G401 (cell line): ENCODE measurements around the gene TANGO2. TPM values are rescaled to one million over a fixed set of nuclear protein-coding genes. Genes with fewer than 3 reads are reported as not detected.

Experiments used
- DNase-seq: peaks from one replicate; pipeline ENCODE4 v3.0.0-alpha.2; 2015; ENCODE audit warnings: low spot score
- in situ Hi-C: cut with HindIII; loops from 2 replicates; pipeline ENCODE4 v1.10.0; 2016; ENCODE audit warnings: low sequenced_read_pairs, mixed read lengths
- total RNA-seq: library from RNA; depleted of rRNA; stranded (reverse); fragments of >200 nt; shearing (Covaris generic); gene quantifications from 2 replicates; pipeline ENCODE4 v1.2.3, GENCODE V29; 2014; rRNA removed

TANGO2 gene, protein sequence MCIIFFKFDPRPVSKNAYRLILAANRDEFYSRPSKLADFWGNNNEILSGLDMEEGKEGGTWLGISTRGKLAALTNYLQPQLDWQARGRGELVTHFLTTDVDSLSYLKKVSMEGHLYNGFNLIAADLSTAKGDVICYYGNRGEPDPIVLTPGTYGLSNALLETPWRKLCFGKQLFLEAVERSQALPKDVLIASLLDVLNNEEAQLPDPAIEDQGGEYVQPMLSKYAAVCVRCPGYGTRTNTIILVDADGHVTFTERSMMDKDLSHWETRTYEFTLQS
- total RNA-seq: 13.2 and 19.0 TPM in 2 replicates

DNA sequence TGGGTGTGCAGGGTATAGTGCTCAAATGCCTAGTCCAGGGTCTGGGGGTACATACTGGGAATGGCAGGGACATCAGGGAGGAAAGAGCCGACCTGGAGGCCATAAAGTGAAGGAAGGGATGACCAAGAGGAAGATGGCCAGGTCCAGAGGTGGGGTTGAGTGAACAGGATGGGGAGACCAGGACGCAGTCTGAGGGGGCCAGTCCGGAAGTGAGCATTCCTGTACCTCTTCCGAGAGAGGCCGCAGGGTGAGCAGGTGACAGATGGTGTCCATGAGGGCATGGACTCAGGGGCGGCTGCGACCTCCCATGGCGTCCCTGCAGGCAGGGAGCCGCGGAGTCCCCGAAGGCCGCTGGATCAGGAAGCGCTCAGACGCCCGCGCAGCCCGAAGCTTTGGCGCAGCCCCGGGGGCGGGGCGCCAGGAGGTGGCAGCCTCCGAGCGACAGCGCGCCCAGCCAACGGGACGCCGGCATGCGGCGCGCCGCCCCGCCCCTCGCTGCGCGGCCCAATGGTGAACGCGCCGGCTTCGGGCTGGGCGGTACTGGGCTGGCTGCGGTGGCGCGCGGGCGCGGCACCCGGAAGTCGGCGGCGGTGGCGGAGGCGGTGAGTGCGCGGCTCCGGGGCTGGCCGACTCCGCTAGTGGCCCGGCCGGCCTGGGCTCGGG lies at the start of gene TANGO2:
Gene TANGO2 (plus strand): TSS at position 578 of the 663 bp plus-strand sequence. CDS start 15,689 bp downstream, outside the sequence.
- in situ Hi-C loops: no loop called here
- DNase-seq: peak; percentile 85

DNA sequence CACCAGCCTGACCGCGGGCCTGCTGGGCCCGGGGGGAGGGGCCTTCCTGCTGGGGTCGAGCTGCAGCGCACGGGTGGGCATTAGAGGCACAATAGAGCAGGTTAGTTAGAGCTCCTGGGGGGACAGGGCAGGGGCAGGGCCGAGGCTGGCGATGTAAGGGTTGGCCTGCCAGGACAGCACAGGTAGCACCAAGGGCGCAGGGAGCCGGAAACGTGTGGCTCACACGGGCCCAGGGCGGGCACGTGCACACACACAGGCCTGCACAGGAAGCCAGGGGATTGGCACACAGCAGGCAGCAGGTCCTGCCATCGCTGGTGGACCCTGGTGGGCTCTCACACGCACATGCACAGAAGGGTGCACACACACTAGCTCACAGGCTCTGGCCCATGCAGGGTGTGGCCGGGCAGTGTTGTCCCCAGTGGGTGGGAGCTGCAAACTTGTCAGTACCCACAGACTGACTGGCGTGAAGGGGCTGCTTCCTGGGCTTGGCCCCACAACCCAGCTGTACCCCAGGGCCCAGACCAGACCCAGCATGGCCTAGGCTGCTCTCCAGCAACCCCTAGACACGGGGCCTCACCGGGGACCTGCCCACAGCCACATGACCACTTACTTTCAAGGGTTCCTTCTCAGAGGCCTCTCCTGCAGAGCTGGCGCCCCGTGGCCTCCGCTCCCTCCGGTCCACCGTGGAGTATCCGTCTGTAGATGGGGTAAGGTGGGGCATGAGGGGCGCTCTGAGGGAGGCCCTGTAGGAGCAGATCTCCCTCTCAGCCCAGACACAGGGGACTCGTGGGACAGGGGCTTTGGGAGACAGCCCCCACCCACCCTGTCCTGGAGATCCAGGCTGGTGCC lies 49.4 kb upstream of the TANGO2 start:
- in situ Hi-C loops: loop anchor here (25.0 kb wide), 1 partner anchor 209 kb away; the partner anchor contains the start of gene TBX1
- no peak for DNase-seq

DNA sequence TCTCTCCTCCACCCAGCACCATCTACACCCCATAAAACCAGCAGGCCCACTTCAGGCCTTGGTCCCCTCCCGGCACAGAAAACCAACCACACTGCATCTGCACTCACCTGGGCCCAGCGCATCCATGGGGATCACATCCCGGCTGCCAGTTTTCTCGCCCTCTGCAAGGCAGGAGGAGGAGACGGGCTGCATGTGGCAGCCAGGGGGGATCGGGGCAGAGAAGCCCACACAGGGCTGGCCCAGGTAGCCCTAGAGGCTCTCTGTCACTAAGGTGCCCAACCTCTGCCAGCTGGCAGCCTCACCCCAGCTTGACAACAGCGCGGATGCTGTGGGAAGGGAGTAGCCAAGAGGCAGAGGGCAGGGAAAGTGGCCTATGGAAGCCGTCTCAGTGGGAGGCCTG lies 48.7 kb upstream of the TANGO2 start:
- no peak for DNase-seq
- in situ Hi-C loops: loop anchor here (25.0 kb wide), 1 partner anchor 210 kb away; the partner anchor contains the start of gene TBX1

DNA sequence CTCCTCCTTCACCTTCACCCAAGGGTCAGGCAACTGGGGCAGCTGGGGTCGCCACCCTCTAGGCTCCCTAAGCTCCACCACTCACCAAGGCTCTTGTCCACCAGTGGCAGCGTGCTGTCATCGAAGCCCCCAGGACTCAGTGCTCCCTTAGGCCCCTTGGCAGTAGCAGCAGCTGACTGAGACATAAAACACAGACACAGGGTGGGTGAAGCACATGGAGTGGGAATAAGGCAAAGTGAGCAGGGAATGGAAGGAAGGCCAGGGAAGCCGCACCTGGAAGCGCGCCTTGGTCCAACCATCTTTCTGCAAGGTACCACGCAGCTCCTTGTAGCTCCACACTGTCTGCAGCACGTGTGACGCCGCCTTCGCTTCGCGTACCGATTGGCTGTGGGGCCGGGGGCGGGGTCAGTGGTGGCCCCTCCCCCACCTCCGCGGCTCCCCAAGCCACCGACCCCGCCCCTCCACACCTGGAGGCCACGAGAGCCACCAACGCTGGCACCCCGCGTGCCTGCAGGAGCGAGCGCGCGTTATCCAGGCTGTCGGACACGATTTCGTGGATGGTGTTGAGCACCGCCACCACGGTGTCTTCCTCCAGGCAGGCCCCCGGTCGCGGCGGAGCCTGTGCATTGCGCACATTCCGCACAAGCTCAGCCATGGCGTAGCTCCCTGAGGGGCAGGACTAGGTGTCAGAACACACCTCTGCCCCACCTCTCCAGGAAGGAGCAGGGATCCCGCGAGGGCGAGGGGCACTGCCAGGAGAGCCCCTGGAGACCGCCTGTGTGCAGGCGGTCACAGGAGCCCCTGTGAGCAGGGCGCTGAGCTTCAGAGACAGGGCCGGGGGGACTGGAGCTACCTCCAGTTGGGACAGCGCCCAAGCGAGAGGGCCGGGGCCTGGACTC lies 48.0 kb upstream of the TANGO2 start:
- in situ Hi-C loops: loop anchor here (25.0 kb wide), 1 partner anchor 211 kb away; the partner anchor contains the start of gene TBX1
- DNase-seq: no peak

DNA sequence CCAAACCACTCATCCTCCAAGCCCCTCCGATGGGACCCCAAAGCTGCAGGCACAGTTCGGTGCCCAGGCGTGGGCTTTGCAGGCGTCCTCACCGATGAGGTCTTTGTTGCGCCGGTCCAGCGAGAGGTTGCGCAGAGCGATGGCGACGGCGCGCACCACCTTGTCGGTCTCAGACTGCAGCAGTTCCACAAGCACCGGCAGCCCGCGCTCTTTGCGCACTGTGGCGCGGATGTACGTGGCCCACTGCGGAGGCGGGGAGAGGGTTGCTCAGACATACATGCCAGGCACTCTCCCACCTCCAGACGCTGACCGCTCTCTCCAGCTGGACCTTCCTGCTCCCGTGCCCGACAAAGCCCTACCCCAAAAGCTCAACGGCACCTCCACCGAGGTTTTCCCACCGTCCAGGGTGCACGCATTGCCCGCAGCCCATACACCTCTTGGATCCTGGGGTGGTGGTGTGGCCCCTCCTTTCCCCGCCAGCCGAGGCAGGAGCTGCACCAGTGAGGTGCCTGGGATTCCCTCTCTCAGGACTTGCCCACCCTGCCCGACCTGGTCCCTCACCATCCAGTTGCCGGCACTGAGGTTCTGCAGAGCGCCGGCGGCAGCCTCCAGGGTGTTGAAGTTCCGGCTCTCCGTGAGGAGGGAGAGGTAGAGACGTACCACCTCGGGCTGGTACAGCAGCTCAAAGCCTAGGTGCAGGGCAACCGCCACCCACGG lies 47.2 kb upstream of the TANGO2 start:
- in situ Hi-C loops: loop anchor here (25.0 kb wide), 1 partner anchor 211 kb away; the partner anchor contains the start of gene TBX1
- DNase-seq: no peak

DNA sequence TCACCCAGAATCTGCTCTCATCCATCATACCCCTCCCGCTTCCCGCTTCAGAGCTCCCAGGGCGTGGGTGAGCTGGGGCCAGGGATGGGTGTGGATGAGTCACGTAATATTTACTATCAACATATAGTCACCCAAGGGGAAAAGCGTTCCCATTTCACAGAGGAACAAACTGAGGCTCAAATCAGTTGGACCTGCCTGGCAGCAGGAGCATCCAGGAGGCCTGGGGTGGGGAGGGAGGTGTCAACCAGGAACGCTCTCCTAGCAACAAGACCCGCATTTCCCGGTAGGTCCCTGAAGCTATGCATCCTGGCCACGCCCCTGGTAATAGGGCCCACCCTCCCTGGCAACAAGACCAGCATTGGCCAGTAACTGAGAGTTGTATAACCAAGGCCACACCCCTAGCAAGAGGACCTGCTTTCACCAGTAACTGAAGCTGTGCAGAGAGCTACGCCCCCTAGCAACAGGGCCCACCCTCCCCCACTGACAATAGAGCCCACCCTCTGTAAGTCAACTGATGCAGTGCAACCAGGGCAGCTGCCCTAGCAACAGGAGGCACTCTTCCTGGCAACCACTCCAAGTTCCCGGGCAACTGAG lies 46.5 kb upstream of the TANGO2 start:
- peak; percentile 88 for DNase-seq

DNA sequence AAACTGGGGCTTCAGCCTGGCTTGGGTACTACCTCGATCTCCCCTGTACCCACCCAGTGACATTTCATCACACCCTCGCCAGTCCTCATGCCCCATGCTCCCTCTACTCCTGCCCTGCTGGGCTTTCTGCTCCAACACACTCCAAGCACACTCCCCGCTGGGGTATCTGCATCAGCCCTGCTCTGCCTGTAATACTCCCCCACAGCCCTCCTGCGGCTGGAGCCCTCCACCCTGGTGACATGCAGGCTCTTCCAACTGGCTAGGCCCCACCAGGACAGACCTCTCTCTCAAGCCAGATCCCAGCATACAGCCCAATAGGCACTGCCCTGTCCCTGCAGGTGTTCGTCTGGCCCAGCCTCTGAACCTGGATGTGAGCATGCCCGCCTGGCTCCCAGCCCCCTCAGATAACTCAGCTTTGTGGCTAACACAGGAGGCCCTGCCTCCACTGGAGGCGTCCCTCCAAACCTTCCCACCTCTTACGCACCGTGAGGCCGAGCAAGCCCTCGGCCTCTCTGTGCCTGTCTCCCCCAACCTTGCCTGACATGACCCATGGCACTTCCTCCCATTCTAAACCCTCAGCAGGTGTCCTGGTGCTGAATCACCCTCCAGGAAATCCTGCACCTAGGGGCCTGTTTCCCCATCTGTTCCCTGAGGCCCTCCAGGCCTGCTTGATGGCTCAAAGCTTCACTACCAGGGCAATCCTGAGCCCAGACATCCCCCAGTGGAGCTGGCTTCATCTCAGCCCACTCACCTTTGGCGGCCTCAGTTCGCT lies 45.8 kb upstream of the TANGO2 start:
- in situ Hi-C loops: loop anchor here (25.0 kb wide), 1 partner anchor 213 kb away; the partner anchor contains the start of gene TBX1
- peak; percentile 69 for DNase-seq

More for the DNA sequence above, 46.5 kb upstream of the TANGO2 start:
- in situ Hi-C loops: loop anchor here (25.0 kb wide), 1 partner anchor 212 kb away; the partner anchor contains the start of gene TBX1

DNA sequence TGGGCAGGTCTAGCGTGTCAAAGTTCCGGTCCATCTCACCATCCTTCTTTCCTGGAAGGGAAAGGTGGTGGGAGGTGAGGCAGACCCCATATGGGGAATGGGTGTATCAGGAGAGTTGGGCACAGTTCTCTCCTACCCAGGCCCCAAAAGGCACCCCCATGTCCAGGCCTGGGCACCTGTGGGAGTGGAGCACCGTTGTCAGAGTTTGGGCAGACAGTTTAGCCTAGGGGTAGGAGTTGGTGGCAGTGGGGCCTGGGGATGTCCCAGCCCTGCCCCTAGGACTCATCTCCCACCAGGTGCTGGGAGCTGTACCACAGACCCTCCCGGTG lies 45.2 kb upstream of the TANGO2 start:
- in situ Hi-C loops: no loop called here
- DNase-seq: no peak

DNA sequence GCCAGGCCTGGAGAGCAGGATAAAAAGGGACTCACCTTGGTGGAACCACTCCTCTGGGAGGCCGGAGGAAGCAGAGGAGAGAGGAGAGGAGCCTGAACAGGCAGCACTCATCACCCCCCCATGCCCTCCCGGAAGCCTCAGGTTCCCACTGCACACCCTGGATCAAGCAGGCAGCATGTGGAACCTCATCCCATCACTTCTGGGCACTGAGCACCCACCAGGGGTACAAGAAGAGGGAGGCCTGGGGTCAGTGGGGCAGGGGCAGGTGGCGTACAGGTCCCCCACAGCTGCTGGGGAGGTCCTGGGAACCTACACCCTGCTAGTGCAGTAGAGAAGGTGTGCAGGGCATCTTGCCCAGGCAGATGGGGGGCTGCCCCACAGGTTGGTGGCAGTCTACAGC lies 44.2 kb upstream of the TANGO2 start:
- in situ Hi-C loops: no loop called here

DNA sequence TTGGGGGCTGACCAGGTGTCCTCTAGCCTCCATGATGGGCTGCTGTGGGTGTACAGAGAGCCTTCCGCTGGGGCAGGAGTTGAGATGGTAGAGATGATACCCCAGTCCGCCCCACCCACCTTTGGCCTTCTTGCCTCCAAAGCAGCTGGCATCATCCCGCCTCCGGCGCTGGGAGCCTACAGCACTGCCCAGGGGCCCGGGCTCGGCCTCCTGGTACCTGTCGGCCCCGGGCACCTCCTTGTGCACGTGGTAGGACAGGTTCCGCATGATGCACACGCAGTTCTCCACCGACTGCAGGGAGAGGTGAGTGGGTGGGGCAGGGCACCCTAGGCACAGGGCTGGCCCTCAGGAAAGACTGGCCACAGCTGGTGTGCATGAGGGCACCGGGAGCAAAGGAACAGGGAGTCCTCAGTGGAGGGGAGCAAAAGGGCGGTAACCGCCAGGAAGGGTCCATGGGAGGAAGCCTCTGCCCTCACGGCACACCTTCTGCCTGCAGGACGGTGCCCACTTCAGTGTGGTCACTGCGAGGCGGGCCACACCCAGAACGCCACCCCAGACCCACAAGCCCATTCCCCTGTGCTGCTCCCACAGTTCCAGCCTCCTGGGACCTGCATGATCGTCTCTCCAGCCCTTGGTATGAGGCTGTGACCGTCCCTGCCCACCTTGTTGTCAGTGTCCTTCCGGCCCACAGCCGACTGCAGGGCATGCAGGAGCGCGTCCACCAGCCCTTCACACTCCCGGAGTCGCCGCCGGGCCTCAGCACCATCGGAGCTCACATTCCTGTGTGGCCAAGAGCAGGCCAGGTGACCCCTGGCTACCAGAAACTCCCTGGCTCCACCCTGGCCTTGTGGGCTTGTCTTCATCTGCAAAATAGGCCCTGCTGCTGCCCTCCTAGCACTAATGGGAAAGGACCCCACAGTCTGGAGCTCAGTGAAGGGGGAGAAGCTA lies 43.3 kb upstream of the TANGO2 start:
- in situ Hi-C loops: no loop called here

More for the DNA sequence above, 44.2 kb upstream of the TANGO2 start:
- DNase-seq: no peak

DNA sequence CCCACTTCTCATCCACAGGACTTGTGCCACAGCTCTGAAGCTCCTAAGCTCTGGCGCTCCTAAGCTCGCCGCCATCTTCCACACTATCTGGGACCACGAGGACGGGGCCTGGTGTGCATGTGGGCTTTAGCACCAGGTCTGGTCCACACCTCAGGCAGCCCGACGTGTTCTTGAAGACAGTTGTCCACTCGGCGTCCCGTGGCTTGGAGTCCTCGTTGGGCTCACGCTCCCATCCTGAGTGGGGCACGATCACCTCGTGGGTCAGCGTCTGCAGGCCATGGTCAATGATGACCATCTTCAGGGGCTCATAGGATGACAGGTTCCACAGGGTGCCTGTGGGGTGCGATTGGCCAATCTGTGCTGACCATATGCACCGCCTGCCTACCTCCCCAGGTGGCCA lies 42.2 kb upstream of the TANGO2 start:
- in situ Hi-C loops: no loop called here
- DNase-seq: no peak

More for the DNA sequence above, 43.3 kb upstream of the TANGO2 start:
- DNase-seq: no peak

DNA sequence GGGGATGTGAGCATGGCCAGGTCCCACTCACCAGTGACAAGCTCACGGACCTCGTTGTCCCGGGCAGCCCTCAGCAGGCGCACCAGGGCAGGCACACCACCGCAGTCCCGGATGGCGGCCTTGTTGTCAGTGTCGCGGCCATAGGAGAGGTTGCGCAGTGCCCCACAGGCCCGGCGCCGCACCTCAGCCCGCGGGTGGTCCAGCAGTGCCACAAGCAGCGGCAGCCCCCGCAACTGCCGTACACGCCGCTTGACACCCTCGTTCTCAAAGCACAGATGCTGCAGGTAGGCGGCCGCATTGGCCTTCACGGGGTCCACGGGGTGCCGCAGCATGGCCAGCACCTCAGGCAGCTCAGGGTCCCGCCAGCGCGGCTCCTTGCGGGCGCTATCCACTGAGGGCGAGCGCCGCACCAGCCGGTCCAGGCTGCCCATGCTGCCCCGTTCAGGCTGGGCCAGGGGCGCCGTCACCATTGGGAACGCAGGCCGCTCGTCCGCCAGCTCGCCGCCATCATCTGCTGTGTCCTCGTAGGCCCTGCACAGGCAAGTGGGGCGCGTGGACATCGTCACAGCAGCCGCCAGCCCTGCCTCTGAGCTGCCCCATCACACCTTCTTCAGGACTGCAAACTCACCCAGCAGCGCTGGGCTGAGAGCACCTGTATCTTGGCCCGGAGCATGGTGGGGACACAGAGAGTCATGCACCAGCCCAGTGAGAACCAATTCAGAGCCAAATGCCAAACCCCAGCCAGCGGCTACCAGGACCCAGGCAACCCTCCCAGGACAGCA lies 41.0 kb upstream of the TANGO2 start:
- no peak for DNase-seq
- in situ Hi-C loops: no loop called here

DNA sequence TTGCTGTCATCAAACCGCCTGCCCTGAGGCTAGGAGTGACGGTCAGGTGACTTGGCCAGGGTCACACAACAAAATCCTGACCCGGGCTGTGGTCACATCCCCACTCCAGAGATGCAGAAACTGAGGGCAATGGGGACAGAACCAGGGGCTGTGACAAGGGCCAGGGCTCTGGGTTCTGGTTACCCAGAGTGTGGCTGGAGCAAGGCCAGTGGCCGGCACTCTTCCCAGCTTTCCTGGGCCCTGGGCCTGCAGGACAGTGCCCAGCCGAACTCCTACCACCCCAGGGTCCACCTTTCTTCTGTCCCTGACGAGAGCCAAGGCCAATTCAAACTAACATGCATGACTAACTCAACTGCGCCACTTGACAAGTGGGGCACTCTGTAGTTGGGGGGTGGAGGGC lies 40.1 kb upstream of the TANGO2 start:
- in situ Hi-C loops: no loop called here
- no peak for DNase-seq

DNA sequence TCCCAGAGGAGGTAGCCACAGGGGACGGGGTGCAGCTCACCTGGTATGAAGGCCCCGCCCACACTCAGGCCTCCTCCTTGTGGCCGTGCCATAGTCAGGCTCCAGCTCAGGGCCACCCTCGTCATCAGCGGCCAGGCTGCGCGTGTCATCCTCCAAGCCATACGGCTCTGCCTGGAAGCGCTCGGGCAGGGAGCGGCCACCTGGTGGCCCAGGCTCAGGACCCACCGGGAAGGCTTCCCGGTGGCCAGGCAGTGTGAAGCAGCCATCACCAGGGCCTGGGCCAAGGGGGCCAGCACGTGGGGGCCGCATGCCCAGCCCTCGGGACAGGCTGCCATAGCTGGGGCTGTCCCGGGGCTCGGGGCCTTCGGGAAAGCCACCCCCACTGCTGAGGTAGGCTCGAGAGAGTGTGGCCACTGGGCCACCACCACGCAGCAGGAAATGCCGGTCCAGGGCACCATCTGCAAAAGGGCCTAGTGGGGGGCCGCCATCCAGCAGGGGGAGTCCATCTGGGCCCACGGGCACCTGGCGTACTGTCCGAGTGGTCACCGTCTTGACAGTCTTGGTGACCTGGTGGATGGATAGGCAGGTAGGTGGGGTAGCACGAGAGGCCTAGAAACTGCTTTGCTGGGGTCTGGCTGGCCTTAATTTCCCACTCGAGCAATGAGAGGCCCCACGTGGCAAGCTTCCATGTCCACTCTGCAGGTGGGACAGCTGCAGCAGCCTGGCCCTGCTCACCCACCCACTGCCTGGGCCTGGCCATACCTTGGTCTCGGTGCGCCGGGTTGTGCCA lies 39.5 kb upstream of the TANGO2 start:
- in situ Hi-C loops: no loop called here
- DNase-seq: no peak
